Measurements from ENCODE around the gene SMG6.
"Not testable (repeated sequence)": the region's sequence is repeated elsewhere in the genome, so short reads cannot be mapped to it uniquely, and the experiment has no call there.

The SMG6 gene

GRCh38 chr17:2181897-2182448 is 121.6 kb downstream of the SMG6 start:
- DNase-seq (ENCODE audit: extremely low read depth in 1 of 2, low read depth in 1 of 2): no peak

GRCh38 chr17:2181206-2181896 is 122.2 kb downstream of the SMG6 start:
- no peak for DNase-seq (ENCODE audit: extremely low read depth in 1 of 2, low read depth in 1 of 2)

- DNase-seq (ENCODE audit: extremely low read depth in 1 of 2, low read depth in 1 of 2): no peak
Measured at GRCh38 chr17:2180768-2181167, 122.8 kb downstream of the SMG6 start.

- DNase-seq (ENCODE audit: extremely low read depth in 1 of 2, low read depth in 1 of 2): no peak
Measured at GRCh38 chr17:2179615-2180295, 123.8 kb downstream of the SMG6 start.

DNA sequence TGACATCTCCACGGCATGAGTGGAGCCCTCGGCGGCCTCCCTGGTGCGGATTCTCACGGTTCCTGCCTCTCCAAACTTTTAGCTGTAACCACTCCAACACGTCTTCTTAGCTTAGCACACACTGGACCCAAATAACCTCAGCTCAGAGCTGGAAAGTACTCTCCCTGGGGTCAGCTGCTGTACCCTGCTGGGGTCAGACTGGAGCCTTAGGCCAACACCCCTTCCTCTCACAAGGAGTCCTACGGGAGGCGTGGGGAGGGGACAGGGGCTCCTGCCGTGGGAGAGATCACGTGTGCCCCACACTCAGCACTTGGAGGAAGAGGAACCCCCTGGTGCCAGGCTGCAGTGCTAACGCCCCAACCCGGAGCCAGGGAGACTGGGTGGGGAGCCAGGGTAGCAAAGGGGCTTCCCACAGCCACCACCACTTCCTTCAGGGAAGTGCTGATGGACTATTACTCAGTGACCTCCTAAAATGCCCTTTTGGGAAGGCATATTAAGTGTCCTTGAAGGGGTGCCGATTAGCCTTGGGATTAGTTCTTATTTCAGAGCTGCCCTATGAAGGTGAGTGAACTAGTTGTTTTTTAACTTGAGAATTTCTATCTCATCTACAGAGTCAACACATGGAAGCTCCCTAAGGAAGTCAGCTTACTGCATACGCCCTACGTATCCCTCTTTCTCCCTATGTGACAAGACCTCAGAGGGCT is 124.6 kb downstream of the SMG6 start:
- DNase-seq (ENCODE audit: extremely low read depth in 1 of 2, low read depth in 1 of 2): no peak

DNA sequence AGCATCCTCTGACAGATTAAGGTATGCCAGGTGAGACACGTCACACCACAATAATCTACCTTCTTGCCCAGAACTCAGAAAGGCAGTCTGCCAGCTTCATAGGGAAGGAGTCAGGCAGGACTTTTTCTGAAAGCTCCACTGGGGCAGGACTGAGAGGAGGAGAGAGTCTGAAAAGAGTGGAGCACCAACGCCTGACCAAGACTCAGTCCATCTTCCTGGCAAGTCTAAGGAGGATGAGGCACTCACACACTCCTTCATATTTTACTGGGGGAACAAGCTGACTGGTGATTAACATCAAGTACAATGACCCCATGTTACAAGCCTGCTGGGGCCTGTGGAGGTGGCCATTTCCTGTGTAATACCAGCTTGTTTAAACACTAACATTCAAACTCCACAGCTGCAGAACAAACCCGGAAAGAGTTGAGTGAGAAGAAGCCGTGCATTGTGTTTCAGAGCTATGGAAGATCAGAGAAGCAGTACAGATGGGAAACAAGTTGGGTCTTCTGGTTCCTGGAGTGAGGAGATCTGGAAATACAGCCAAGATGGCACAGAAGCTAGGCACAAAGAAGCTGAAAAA is 126.3 kb downstream of the SMG6 start:
- no peak for DNase-seq (ENCODE audit: extremely low read depth in 1 of 2, low read depth in 1 of 2)

- no peak for DNase-seq (ENCODE audit: extremely low read depth in 1 of 2, low read depth in 1 of 2)
Measured at GRCh38 chr17:2176499-2177169, 127.0 kb downstream of the SMG6 start.

DNA sequence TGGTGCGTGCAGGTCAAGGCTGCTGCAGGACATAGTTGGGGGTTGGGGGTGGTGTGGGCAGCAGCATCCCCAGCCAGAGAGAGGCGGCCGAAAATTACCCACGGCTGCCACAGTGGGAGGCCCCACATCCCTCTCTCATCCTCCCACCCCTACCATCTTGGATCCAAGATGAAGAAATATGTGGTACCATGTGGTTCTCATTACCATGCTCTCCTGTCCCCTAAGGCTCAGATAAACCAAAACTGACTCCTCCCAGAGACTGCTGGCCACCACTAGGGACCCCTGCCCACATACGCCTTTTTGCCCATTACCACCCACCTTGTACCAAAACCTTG is 128.3 kb downstream of the SMG6 start:
- DNase-seq (ENCODE audit: extremely low read depth in 1 of 2, low read depth in 1 of 2): no peak

DNA sequence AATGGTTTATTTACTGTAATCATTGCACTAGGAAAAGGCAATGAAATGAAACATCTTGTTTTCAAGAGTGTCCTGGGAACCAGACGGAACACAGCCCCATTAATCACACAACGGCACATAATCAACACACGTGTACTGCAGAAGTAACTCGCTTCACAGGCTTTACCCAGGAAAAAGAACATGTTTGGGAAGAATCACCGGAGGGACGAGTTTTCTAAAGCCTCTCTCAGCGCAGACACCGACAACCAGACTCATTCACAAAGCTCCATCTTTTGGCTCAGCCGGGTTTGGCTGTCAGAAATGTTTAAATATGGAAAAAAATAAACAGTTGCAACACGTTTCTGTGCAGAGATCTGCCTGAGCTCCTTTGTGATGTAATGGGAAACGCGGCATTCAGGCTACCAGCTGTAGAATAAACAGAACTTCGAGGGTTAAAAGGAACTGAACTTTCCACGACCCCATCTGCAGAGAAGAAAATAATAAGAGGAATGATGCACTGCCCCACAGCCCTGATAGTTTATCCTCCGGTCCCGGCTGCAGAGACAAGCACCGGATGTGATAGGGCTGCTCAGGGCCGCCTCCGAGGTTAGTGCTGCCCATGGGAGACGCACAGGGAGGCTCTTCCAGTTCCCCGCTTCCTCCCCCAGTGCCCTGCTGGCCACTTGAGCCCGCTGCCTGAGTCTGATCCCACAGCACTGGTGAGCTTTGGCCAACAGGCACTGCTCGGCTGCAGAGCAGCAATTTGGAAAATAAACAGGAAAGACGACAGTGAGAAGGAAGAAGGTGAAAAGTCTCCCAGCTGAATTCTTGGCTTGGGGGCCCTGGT is 128.9 kb downstream of the SMG6 start:
- no peak for DNase-seq (ENCODE audit: extremely low read depth in 1 of 2, low read depth in 1 of 2)

GRCh38 chr17:2174014-2174413 is 129.6 kb downstream of the SMG6 start:
- DNase-seq (ENCODE audit: extremely low read depth in 1 of 2, low read depth in 1 of 2): no peak

DNA sequence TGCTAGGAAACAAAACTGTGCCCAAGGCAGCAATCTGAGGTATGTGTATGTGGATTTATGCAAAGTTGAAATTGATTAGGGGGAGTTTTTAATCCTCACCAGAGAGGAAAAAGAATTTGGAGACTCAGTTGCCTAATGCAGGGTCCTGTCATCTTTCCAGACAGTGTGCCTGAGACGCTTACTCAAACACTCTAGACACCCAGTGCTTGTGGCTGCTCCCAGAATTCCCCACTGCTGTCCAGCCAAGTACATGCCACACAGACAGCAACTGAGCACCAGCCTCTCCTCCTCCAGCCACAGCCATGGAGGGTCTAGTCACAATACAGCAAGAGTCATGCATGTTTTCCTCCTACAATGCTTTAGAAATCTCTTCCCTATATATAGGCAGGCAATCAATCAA is 130.6 kb downstream of the SMG6 start:
- no peak for DNase-seq (ENCODE audit: extremely low read depth in 1 of 2, low read depth in 1 of 2)

- DNase-seq (ENCODE audit: extremely low read depth in 1 of 2, low read depth in 1 of 2): no peak
Measured at GRCh38 chr17:2172077-2172851, 131.3 kb downstream of the SMG6 start.

- no peak for DNase-seq (ENCODE audit: extremely low read depth in 1 of 2, low read depth in 1 of 2)
Measured at GRCh38 chr17:2171702-2172076, 131.9 kb downstream of the SMG6 start.

GRCh38 chr17:2170023-2170422 is 133.6 kb downstream of the SMG6 start:
- DNase-seq (ENCODE audit: extremely low read depth in 1 of 2, low read depth in 1 of 2): no peak

DNA sequence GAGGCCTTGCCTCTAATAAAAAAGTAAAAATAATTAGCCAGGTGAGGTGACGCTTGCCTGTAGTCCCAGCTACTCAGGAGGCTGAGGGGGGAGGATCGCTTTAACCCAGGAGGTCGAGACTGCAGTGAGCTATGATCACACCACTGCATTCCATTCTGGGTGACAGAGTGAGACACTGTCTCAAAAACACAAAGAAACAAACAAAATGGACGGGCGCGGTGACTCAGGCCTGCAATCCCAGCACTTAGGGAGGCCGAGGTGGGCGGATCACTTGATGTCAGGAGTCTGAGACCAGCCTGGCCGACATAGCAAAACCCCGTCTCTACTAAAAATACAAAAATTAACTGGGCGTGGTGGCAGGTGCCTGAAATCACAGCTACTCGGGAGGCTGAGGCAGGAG is 137.9 kb downstream of the SMG6 start:
- not testable (repeated sequence) for DNase-seq (ENCODE audit: extremely low read depth in 1 of 2, low read depth in 1 of 2)

- DNase-seq (ENCODE audit: extremely low read depth in 1 of 2, low read depth in 1 of 2): no peak
Measured at GRCh38 chr17:2158396-2158780, 145.2 kb downstream of the SMG6 start.

DNA sequence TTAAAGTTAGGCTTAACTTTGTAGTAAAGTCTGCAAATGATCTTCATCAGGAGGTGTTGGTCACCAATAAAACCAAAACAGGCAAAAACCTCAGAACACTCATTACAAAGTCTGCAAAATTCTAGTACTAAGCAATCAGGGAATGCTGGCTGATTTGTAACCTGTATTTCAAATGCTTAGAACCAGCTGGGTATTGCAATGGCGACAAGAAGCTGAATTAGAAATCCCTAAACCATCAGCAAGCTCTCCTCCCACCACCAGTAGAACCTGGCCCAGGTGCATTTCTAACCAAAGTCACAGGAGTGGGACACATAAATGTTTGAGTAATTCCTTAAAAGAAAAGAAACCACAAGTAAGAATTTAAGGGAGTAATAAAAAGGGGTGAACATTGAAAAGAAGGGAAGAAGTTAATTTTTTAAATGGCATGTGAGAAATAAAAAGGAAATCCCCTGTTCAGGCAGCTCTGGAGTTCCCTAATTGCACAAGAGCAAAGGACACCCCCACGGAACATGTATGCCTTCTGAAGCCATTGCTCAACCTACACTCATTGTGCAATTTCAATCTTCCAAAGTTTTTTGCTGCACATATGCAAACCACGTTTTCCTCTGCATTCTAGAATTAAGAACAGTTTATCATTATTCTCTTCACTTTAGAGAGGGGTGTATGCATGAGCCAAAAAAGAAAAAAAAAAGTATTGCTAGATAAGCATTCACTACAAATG is 145.8 kb downstream of the SMG6 start:
- no peak for DNase-seq (ENCODE audit: extremely low read depth in 1 of 2, low read depth in 1 of 2)

GRCh38 chr17:2157081-2157480 is 146.5 kb downstream of the SMG6 start:
- no peak for DNase-seq (ENCODE audit: extremely low read depth in 1 of 2, low read depth in 1 of 2)

GRCh38 chr17:2156666-2157065 is 146.9 kb downstream of the SMG6 start:
- DNase-seq (ENCODE audit: extremely low read depth in 1 of 2, low read depth in 1 of 2): no peak
